NCI-H526 treated with DMSO at 0.1 percent for 48 hours (cell line): ENCODE results near the gene FYTTD1.
A peak's percentile ranks its signal among the peaks of the same experiment; 100 is the strongest.
"Not testable (repeated sequence)": the region's sequence is repeated elsewhere in the genome, so short reads cannot be mapped to it uniquely, and the experiment has no call there.

Experiments used
- DNase-seq: peaks from one replicate; lab custom pipeline; 2025; lab: John Stamatoyannopoulos, UW

FYTTD1 gene, protein sequence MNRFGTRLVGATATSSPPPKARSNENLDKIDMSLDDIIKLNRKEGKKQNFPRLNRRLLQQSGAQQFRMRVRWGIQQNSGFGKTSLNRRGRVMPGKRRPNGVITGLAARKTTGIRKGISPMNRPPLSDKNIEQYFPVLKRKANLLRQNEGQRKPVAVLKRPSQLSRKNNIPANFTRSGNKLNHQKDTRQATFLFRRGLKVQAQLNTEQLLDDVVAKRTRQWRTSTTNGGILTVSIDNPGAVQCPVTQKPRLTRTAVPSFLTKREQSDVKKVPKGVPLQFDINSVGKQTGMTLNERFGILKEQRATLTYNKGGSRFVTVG

DNA sequence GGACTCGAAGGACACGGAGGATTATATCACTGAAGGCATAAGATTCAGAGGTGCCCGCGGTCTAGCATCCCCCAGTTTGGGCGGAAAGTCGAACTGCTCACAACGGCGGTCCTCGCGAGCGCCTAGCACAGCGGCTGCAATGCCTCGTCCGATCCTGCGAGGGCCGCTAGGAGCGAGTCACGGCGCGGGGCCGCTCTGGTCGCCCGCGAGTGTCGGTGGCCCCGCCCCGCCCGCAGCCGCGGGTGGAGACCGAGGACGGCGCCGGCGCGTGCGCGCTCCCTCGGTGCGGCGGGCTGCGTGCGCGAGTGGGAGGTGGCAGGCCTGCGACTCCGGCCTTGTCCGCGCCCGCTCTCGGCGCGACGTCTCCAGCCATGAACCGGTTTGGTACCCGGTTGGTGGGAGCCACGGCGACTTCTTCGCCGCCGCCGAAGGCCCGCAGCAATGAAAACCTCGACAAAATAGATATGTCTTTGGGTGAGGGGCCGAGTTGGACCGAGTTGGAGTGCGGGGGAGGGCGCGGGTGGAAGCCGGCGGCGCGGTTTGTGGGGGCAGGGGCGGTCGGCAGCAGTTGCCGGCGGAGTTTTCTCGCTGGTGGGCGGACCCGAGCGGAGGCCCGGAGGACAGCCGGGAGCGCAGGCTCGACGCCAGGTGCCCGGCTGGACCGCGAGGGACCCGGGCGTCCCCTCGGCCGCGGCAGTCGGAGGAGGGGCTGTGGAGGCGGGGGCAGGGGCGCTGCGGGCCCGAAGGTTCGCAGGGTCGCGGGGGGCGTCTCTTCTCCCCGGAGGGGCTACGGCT lies at the start of gene FYTTD1:
Gene FYTTD1, plus strand, starts transcription at position 283 of the 795 bp plus-strand sequence. Its CDS starts 89 bp downstream, at position 372.
- DNase-seq: peak; percentile 95

DNA sequence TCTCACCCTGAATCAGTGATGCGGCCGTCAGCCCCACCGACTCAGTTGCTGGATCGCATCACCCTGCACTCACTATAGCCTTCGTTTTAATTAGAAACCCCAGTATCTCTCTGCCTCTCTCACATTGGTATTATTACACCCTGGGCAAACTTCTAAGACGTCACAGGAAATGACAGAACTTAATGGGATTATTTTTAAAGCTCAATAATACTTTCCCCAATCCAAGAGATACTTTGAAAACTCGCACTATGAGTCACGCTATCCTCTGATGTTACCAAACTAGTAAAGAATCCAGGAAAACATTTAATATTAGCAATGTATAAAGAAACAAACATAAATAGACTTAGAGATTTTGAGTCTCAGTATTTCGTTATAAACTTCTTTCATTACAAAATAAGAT lies 49.6 kb upstream of the FYTTD1 start:
- no peak for DNase-seq

DNA sequence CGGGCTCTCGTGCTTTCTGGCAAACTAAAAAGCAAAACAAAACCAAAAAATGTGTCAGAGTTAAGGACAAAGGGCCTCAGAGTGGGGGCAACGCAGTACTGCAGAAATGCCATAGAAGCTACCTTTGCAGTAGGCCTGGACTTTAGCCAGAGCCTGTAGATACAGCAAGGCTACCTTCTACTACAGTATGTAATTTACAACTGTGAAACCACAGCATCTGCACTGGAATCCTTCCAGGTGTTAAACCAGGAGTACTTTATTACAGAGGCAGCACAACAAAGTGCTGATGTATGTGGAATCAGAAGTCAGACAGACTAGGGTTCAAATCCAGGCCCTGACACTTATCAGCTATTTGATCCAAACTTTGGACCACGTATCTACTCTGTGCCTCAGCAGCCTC lies 47.8 kb upstream of the FYTTD1 start:
- DNase-seq: no peak

DNA sequence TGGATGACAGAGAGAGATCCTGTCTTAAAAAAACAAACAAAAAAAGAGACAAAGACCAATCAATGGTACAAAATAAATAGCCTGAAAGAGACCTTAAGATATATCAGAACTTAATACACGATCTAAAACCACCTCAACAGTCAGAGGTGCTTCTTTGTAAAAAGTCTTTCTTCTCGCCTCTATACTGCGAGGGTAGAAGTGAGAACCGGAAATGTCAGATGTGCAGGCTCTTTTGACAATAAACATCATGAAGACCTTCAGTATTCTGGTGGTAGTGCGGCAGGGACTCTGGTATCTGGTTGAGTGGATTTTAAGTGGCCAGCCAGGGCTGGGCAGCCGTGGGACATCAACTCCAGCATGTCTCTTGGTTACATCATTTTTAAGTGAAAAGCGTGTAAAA lies 43.0 kb upstream of the FYTTD1 start:
- DNase-seq: no peak

DNA sequence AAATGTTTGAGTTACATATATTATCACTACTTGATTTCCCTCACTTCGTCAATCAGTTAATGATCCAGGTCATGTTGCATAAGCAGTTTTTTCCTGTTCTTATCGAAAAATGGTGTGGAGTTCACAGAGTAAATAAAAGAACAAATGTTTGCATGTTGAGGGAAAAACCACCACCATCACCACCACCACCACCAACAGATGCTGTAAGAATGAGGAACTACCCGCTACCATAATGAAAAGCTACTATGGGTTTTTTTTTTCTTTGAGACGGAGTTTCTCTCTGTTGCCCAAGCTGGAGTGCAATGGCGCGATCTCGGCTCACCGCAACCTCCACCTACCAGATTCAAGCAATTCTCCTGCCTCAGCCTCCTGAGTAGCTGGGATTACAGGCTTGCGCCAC lies 40.5 kb upstream of the FYTTD1 start:
- no peak for DNase-seq

DNA sequence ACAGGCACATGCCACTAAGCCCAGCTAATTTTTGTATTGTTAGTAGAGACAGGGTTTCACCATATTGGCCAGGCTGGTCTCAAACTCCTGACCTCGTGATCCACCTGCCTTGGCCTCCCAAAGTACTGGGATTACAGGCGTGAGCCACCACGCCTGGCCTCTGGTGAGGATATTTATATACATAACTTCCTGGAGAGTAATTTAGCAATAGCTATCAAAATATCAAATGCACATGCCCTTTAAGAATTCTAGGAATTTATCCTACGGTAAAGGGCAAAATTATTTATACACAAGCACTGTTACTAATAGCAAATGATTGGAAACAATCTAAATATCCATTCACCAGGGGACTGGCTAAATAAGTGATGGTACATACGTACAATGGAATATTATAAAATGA lies 38.7 kb upstream of the FYTTD1 start:
- not testable (repeated sequence) for DNase-seq

DNA sequence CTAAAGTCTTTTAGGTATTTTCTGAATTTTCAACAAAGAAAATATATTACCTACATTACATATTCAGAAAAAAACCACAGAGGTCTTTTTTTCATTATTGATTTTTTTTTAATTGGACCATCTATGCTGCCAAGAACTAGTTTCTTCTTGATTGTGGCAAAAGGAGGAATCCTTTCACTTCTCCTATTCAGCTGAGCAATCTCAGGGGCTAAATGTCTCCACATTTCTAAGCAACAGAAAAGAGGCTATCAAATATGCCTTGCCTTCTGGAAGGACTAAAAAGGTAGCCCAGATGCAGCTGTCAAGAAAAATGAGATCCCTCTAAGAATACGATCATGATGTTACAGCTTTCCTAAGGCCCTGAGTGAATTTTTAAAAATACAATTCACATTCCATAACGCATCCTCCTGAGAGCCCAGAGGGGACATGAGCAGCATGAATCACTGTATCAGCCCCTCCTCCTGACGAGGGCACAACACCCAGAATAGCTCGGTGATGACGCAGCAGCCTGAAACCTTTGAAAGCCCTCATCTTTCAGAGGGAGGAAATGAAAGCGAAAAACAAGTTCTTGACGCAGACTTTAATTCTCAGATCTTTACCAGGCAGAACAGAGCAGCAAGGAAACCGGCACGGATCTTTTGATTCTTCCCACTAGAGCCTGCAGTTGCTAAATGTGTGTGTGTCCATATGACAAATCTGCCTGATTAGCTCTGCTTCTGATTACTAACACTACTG lies 37.5 kb upstream of the FYTTD1 start:
- DNase-seq: no peak

DNA sequence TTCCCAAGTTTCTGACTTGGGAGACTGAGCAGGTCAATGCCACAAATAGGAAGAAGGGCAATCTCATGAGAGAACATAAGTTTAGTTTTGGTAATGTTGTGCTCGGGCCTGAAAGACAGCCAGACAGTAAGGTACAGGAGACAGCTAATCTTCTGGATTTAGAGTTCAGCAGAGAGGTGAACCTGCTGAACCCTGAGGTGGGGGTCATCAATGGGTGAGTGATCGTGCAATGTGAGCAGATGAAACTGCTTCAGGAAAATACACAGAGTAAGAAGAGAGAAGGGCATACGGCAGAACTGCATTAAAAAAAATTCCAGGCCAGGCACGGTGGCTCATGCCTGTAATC lies 36.2 kb upstream of the FYTTD1 start:
- no peak for DNase-seq

DNA sequence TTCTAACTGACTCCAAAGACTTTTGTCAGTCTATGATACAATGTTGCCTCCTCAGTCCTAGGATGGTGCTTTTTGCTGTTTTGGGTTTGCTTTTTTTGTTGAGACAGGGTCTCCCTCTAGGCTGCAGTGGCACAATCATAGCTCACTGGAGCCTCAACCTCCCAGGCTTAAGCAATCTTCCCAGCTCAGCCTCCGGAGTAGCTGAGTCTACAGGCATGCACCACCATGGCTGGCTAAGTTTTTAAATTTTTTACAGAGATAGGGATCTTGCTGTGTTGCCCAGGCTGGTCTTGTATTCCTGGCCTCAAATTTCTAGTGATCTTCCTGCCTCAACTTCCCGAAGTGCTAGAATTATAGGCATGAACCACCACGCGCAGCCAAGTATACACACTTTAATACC lies 35.4 kb upstream of the FYTTD1 start:
- DNase-seq: no peak

DNA sequence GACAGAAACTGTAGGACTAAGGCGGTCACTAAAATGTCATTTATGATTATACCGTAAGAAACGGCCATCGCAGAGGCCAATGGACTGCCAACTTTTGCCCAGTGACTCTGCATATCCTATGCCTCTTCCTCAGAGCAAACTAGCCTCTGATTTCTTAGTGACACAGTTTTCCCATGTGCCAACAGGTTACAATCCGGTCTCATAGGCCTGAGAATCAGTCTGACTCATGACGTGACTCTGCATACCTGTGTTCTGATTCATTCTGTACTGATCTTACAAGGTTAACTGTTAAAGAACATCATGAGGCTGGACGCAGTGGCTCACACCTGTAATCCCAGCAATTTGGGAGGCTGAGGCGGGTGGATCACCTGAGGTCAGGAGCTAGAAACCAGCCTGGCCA lies 30.8 kb upstream of the FYTTD1 start:
- DNase-seq: no peak

DNA sequence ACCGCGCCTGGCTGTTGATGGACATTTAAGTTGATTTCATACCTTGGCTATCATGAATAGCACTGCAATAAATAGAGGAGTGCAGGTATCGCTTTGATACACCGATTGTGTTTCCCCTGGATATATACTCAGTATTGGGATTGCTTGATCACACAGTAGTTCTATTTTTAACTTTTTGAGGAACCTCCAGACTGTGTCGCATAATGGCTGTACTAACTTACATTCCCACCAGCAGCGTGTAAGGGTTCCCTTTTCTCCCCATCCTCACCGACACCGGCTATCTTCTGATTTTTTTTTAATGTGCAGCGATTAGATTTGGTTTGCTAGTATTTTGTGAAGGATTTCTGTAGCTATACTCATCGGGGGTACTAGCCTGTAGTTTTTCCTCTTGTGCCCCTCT lies 29.0 kb upstream of the FYTTD1 start:
- DNase-seq: no peak

DNA sequence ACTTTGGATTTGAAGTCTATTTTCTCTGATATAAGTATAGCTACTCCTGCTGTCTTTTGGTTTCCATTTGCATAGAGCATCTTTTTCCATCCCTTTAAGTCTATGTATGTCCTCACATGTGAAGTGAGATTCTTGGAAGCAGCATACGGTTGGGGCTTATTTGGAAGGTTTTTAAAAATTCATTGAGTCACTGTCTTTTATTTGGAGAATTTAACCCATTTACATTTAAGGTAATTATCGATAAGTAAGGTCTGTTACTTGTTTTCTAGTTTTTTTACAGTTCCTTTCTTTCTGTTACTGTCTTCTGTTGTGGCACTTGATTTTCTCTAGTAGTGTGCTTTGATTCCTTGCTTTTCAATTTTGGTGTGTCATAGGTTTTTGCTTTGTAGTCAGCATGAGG lies 26.9 kb upstream of the FYTTD1 start:
- no peak for DNase-seq

DNA sequence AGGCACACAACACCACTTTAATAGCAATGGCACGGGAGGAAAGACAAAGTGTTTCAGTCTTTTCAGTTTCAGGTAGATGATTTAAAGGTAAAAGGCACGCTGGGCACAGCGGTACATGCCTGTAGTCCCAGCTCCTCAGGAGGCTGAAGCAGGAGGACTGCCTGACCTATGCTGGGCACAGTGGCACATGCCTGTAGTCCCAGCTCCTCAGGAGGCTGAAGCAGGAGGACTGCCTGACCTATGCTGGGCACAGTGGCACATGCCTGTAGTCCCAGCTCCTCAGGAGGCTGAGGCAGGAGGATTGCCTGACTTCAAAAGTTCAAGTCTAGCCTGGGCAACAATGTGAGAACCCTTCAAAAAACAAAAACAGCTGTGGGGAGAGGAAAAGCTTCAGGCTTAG lies 21.8 kb upstream of the FYTTD1 start:
- not testable (repeated sequence) for DNase-seq

DNA sequence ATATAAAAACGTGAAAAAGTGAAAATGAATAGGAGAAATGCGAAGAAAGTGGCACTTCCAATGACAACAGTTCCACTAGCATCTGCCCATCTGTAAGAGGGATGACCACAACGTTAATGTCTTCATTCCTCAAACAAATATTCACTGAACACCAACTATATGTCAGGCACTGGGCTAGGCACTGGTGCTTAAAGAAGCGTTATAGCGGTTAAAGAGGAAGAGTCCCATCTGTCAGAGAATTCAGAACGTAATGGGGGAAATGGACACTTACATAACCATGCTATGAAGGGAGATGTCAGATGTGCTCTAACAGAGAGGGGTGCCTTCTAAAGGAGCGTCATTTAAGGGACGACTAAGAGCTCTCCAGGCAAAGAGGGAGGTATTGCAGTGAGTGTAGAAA lies 21.2 kb upstream of the FYTTD1 start:
- DNase-seq: no peak

DNA sequence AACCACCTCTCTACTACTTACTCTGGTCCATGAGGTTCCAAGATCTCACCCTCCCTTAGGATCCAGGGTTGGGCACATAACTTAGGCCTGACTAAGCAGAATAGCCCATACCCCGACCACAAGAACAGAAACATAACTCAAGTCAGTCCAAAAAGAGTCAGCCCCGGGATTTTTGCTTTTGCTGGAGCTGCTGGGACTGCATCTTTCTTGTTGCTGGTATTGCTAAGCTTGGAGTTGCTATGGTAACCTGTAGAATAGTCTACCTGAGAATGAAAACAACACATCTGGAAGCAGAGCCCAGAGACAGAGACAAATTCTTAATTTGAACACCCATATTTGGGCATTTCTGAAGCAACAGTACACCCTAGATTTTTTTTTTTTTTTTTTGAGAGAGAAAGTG lies 19.5 kb upstream of the FYTTD1 start:
- DNase-seq: no peak

DNA sequence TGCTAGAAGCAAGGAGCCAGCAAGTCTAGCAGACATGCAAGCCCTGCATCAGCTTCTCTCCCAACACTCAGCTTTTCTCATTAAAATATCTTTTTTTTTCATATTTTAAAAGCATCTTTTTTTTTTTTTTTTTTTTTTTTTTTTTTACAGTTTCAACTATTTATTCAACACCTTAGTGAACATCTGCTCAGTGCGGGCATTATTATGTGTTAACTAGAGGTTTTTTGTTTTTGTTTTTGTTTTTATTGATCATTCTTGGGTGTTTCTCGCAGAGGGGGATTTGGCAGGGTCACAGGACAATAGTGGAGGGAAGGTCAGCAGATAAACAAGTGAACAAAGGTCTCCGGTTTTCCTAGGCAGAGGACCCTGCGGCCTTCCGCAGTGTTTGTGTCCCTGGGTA lies 18.9 kb upstream of the FYTTD1 start:
- not testable (repeated sequence) for DNase-seq

DNA sequence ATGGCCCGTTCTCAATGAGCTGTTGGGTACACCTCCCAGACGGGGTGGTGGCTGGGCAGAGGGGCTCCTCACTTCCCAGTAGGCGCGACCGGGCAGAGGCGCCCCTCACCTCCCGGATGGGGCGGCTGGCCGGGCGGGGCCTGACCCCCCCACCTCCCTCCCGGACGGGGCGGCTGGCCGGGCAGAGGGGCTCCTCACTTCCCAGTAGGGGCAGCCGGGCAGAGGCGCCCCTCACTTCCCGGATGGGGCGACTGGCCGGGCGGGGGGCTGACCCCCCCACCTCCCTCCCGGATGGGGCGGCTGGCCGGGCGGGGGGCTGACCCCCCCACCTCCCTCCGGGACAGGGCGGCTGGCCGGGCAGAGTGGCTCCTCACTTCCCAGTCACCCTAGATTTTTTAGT lies 18.2 kb upstream of the FYTTD1 start:
- not testable (repeated sequence) for DNase-seq

DNA sequence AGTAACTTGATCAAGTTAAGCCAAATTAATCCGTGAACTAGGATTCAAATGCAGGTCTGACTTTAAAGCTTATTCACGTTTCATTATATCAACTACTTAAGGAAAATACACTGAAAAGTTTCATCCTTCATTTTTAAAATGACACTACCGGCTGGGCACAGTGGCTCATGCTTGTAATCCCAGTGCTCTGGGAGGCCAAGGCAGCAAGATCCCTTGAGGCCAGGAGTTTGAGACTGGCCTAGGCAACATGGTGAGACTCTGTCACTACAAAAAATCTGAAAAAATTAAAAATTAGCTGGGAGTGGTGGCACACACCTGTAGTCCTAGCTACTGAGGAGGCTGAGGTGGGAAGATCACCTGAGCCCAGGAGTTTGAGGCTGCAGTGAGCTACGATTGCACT lies 16.6 kb upstream of the FYTTD1 start:
- DNase-seq: no peak

DNA sequence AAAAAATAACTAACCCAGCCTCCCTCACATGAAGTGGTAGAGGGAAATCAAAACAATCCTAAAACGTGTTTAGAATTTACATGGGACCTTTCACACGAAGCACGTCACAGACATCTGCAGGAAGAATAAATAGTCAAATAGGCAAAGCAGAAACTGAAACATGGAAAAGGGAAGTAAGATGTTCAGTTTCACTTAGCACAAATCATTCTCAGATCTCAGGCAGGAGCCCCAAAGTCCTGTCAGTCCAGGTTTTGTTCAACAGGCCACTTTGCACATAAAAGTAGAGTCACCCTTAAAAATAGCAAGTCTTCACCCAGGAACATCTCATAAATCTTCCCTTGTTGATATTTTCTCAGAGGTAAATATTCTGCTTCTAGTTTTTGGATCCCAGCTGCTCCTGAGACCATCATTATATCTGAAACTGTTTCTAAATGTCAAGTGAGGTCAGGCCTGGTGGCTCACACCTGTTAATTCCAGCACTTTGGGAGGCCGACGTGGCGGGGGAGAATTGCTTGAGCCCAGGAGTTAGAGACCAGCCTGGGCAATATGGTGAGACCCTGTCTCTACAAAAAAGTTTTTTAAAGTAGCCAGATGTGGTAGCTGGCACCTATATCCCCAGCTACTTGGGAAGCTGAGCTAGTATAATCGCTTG lies 14.9 kb upstream of the FYTTD1 start:
- DNase-seq: peak; percentile 15

DNA sequence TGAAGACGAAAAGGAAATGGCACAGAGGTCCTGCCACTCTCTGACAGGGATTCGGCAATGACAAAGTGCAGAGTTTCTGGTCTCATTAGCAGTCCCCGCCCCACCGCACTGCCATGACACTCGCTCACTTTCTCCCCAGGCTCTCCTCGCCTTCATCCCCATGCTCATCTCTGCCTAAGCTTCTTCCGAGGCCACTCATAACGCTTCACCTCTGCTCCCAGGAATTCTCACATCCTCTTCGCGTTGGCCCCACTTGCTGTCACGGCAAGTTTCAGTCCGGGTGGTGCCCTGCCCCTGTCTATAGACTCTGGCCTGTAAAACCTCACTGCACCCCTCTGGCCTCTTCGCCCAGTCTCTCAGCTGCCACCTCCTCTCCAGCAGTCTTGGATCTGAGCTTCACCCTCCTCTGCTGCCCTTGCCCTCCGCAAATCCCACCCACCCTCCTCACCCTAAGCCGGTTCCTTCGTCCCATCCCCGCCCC lies 13.6 kb upstream of the FYTTD1 start:
- peak; percentile 14 for DNase-seq

DNA sequence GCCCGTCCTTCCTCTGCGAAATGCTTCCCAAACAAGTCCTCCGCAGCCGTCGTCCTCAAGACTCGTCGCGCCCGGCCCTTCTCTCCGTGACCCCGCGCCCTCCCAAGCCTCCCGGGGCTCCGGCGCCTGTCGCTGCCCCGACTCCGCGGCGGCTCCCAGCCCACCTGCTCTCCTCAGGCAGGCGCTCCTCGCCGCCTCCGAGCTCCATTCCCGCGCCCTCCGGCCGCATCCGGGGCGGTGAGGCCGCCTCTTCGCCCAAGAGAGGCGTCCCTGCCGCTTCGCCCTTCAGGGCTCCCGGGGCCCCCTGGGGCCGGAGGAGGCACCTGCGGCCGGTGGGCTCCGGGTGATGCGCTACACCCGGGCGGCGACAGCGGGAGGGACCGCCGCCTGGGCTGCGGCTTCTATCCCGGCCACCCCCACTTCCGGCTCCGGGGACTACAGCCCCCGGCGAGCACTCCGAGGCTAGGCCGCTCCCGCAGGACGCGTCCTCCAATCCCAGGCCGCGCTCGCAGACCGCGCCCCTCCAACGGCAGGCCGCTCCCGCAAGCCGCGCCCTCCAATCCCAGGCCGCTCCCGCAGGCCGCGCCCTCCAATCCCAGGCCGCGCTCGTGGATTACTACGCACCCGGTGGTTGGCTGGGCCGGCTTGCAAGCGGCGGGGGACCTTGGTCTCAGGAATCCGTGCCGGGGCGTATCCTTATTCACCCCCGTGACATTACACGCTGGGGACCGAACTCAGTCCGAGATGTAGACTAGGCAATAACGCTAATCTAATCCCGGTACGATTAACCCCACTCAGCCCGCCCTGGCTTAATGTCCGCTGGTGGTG lies 13.0 kb upstream of the FYTTD1 start, which contains the start of gene RUBCN:
Gene RUBCN, minus strand, starts transcription at position 414 of the 828 bp plus-strand sequence. Its CDS starts 185 bp downstream, at position 229.
- DNase-seq: peak; percentile 93
